Stimulated activated CD8-positive, alpha-beta memory T cell treated with anti-CD3 and anti-CD28 coated beads, Interleukin-4, amount 100 ng/mL, for 24 hours (primary cell): ENCODE results near the gene ZGLP1.
"Not testable (repeated sequence)": the region's sequence is repeated elsewhere in the genome, so short reads cannot be mapped to it uniquely, and the experiment has no call there.

Experiments
- DNase-seq: peaks from one replicate; pipeline ENCODE4 v3.0.0-alpha.2; 2020; ENCODE audit warnings: low read depth

Gene ZGLP1

GRCh38 chr19:10309423-10309822 is at the start of gene ZGLP1:
ZGLP1 (minus strand) TSS chr19:10309815.
- no peak for DNase-seq

- no peak for DNase-seq
These were observed 46.8 kb upstream of the ZGLP1 start for GRCh38 chr19:10356431-10356830.

DNA sequence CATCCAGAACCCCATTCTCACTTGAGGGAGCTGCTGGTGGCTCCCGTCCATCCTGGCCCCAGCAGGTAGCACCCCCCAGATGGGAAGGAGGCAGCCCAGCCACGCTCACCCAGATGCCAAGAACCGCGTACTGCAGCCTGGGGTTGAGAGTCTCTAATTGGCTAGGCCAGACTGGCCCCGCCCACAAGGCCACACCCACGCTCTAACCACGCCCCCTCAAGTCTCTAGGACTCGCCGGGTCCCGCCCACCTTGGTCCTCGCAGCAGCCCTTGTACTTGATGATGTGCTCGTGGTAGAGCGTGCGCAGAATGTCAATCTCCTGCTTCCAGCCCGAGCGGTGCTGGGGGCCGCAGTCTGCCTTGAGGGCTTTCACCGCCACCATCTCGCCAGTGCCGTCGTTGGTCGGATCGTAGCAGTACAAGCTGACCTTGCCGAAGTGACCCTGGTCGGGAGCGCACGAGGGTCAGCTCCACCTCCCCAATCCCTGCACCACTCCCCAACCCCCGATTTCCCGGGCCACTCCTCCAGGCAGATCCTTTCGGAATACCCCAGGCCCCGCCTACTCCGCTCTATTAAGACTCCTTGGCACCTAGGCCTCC is 44.3 kb upstream of the ZGLP1 start:
- peak; percentile 45 for DNase-seq

GRCh38 chr19:10352764-10353671 is 43.4 kb upstream of the ZGLP1 start:
- DNase-seq: no peak

DNA sequence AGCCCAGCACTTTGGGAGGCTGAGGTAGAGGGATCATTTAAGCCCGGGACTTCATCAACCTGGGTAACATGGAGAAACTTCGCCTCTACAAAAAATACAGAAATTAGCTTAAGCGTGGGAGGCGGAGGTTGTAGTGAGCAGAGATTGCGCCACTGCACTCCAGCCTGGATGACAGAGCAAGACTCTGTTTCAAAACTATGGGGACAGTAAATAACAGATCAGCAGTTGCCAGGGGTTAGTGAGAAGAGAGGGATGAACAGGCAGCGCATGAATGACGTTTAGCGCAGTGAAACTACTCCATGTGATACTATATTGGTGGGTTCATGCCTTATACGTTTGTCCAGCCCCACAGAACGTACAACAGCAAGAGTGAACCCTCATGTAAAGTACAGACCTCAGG is 36.9 kb upstream of the ZGLP1 start:
- DNase-seq: no peak

DNA sequence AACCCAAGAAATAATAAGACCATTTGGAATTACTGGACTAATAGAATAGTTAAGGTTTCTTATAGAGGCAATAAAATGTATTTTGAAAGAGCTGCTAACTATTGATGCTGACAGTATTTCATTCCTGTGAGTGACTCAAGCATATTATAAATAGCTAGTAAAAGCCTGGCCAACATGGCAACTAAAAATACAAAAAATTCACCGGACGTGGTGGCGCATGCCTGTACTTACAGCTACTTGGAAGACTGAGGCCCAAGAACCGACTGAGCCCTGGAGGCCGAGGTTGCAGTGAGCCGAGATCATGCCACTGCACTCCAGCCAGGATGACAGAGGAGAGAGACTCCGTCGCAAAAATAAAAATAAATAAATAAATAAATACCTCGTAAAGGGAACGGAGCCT is 35.2 kb upstream of the ZGLP1 start:
- no peak for DNase-seq

DNA sequence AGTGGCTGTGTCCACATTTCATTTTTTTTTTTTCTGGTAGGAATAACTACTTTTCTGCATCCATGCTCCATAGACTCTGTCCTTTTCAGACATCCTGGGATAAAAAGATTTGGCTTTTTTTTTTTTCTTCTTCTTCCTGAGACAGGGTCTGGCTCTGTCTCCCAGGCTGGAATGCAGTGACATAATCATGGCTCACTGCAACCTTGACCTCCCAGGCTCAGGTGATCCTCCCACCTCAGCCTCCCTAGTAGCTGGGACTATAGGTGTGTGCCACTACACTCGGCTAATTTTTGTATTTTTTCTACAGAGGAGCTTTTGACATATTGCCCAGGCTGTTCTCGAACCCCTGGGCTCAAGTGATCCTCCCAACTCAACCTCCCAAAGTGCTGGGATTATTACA is 33.9 kb upstream of the ZGLP1 start:
- DNase-seq: no peak

DNA sequence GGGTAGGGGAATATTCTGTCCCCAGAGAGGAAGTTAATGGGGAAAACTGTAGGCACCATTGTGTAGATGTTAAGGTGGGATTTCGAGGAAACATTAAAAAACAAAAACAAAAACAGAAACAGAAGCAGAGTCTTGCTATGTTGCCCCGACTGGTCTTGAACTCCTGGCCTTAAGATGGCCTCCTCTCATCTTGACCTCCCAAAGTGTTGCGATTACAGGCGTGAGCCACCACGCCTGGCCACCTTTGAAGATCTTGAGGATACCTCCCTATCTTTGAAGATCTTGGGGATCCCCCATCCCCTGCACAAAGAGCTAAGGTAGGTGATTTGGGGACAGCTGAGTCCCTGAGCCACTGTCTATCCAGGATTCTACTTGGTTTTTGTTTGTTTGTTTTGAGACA is 30.4 kb upstream of the ZGLP1 start:
- no peak for DNase-seq

GRCh38 chr19:10339380-10339960 is 29.9 kb upstream of the ZGLP1 start, which contains the start of gene ICAM3:
ICAM3 (minus strand) TSS chr19:10339624; CDS start chr19:10339614, 10 bp downstream.
- DNase-seq: peak; percentile 59

- no peak for DNase-seq
These were observed 29.3 kb upstream of the ZGLP1 start for GRCh38 chr19:10338940-10339339.

GRCh38 chr19:10336725-10337124 is 27.1 kb upstream of the ZGLP1 start:
- not testable (repeated sequence) for DNase-seq

DNA sequence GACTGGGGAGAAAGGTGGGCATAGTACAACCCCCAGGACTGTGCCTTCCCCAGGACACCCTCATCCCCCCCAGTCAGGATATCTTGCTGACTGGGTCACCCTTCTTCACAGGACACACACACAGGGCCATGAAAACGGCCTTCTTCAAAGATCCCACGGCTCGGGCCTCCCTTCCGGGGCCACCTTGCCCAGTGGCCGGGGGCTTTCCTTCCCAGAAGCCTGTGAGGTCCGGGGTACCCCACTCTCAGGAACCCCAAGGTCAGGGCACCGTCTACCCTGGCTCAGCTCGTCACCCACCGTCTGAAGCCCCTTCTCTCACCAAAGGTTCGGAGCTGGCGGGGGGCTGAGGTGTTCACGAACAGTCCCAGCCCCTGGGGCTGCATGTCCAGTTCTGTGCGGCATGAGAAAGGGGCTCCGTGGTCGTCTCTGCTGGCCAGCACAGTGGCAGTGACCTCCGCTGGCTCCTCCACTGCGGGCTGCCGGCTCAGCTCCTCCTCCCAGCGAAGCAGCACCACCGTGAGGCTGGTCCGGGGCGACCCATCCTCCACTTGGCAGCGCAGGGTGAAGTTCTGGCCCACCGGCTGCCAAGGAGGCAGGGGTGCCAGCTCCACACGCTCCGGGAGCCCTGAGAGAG is 25.9 kb upstream of the ZGLP1 start:
- no peak for DNase-seq

- peak; percentile 40 for DNase-seq
These were observed 25.2 kb upstream of the ZGLP1 start for GRCh38 chr19:10334588-10335351.

DNA sequence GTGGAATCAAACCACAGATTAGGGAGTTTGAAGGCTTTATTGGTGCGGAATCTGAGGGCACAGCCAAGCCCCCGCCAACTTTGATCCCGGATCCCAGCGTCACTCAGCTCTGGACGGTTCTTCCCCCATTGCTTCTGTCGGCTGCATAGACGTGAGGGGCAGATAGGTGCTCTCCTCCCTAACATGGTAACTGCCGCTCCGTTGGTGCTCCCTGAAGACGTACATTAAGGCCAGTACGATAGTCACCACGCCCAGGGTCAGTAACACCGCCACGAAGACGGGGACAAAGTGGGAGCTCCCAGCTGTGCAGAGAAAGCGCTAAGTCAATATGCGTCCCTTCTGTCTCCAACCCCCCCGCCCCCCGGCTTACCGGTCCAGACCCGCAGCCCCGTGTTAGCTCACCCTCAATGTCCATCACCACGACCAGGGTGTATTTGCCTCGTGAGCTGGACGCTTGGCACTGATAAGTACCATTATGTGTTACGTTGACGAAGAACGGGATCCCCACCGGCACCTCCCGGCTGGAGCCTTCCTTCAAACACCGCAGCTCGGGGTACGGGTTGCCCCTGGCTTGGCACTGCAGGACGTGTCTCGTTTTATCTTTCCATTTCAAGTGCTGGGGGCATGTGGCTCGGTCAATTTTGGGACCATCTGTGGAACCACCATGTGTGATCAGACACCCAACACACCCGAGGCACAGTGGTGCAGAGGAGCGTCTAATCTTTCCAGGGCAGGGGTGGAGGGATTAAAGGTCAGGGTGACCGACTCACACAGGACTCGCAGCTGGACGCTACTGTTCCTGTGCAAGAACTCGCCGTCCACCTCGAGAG is 24.4 kb upstream of the ZGLP1 start:
- DNase-seq: no peak

DNA sequence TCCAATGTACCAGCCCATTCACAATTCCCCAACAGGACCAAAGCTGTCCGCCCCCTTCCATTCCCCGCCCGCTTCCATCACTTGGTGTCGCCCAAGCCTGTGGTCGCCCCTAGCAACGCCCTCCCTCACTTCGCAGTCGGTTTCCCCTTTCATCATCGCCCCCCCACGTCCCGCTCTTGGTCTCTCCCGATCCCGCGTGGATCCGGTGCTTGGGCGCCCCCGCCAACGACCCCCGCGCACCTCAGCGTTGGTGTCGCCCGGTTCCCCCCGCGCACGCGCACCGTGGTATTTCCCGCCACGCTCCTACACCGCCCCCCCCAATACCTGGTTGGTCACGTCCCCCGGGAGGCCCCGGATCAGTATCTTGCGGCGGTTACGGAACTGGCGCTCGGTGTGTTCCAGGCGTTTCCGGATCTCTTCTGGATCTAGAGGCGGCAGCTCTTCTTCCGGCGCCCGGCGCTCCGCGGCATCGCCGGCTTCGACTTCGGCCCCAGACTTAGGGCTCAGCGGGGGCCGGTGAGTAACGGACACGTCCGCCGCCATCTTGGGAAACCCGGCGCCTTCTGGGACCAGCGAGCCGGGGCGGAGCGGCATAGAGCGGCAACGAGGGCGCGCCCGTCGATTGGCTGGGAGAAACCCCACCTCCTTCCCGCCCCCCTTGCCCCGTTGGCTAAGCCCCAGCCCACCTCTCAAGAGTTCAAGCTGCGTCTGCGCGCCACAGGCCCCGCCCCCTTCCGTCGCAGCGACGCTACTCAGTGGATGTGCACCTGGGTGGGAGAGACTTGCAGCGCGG is 23.5 kb upstream of the ZGLP1 start, which contains the start of gene RAVER1:
RAVER1 (minus strand) TSS at position 565 of the 793 bp plus-strand sequence; CDS start at position 543, 22 bp downstream.
- DNase-seq: peak; percentile 98

GRCh38 chr19:10332158-10332964 is 22.7 kb upstream of the ZGLP1 start:
- no peak for DNase-seq

DNA sequence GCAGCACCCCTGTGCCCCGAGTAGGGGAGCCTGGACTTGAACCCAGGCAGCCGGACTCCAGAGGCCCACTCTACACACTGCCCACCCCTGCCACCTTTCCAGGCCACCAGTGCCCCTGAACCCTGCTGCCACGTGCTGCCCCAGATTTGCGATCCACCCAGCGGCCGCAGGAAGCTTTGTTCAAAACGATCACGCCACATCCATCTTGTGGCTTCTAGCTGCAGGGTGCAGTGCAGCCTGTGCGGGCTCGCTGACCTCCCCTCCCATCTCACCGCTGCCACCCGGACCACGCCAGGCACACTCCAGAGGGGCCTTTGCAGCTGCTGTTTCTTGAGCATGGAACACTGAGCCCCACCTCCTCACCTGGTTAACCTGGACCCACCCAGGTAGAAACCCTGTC is 19.9 kb upstream of the ZGLP1 start:
- DNase-seq: no peak

DNA sequence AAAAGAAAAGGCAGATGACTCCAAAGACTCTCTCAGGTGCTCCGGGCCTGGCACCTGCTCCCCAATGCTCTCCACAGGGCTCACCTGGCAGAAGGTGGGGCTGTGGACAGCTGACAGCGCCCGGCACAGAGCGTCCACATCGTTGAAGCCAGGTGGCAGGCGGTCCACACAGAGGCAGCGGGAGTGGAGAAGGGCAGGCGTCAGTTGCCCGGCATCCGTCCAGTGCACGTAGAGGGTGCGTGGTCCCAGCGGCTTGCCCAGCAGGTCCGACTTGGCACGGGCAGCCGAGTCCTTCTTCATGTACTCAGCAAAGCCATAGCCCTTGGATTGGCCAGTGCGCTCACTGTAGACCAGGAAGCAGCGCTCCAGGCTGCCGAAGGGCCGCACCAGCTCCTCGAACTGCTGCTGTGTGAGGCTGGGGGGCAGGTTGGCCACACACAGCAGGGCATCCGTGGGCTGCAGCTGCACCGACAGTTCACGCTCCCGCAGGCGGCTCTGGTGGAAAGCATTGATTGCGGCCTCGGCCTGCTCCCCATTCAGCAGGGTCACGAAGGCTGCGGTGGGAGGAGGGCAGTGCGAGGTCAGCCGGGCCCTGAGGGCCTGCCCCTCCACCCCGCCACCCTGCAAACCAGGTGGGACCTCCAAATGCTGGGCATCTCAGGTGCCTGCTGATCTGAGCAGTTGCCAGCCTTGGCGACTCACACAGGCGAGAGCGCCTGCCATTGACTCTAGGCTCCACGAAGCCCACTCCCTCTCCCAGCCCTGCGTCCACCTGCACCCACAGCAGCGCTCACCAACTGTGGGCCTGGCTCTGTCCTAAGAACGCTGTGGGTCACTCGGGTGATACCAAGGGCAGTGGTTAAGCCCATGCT is 19.2 kb upstream of the ZGLP1 start:
- no peak for DNase-seq
